GM12878 (cell line): ENCODE results near the gene BTF3. TPM values are rescaled to one million over a fixed set of nuclear protein-coding genes. Genes with fewer than 3 reads are reported as not detected.

Experiments used
- ATAC-seq: fragments of 200-7000 bp; cut with Tn5 transposase; 3 replicates; pipeline ENCODE4 v1.9.1; 2020; ENCODE audit warnings: mild to moderate bottlenecking, moderate library complexity
- BruUV-seq: library from RNA; stranded (reverse); fragments of 400-500 nt; replicated peaks from 2 replicates; lab custom pipeline; 2021; lab: Mats Ljungman, UMichigan
- CTCF ChIA-PET: fragments of 300-600 bp; sonication (Branson Sonifier 250); formaldehyde crosslinking; extraction: SDS; loops from one replicate; lab custom pipeline; 2021; ENCODE audit warnings: inconsistent platforms; lab: Yijun Ruan, JAX
- POLR2A ChIA-PET: fragments of 350-600 bp; formaldehyde crosslinking; extraction: SDS; loops from one replicate; lab custom pipeline; 2021; ENCODE audit warnings: inconsistent platforms; lab: Charles Lee
- RAD21 ChIA-PET: fragments of 300-600 bp; sonication (Branson Sonifier 250); formaldehyde crosslinking; loops from one replicate; lab custom pipeline; 2023; ENCODE audit warnings: antibody characterized with exemption; ENCODE audit not compliant: unreplicated experiment; lab: Charles Lee
- SMC1A ChIA-PET: fragments of 300-600 bp; sonication (Branson Sonifier 250); formaldehyde crosslinking; loops from one replicate; lab custom pipeline; 2023; ENCODE audit not compliant: unreplicated experiment, uncharacterized antibody; lab: Charles Lee
- DNase-seq: peaks from one replicate; pipeline ENCODE4 v3.0.0-alpha.2; 2011; ENCODE audit warnings: low read depth, low spot score
- FAIRE-seq: peaks from 3 replicates; lab custom pipeline; 2011; peaks lifted over from hg19 to GRCh38; lab: Jason Lieb, UNC
- H2AFZ ChIP-seq: 2 replicates; pipeline ENCODE4 v1.6.0; 2011; ENCODE audit warnings: low read depth, low read length, control low read depth; ENCODE audit not compliant: control insufficient read depth
- H3K27ac ChIP-seq: 2 replicates; pipeline ENCODE4 v1.5.1; 2011; ENCODE audit warnings: control low read depth; ENCODE audit not compliant: control insufficient read depth, insufficient read depth
- H3K27me3 ChIP-seq, 2 experiments: replicated peaks in 1 of 2; 2 replicates each; pipeline versions ENCODE4 v1.6.0 to v1.6.1; 2011; ENCODE audit warnings: low read length in 1 of 2; ENCODE audit not compliant: control insufficient read depth in 2 of 2, insufficient read depth in 2 of 2
- H3K36me3 ChIP-seq, 2 experiments: 2 replicates each; pipeline ENCODE4 v1.5.1; 2011; ENCODE audit warnings: low read length in 1 of 2; ENCODE audit not compliant: control insufficient read depth in 2 of 2, insufficient read depth in 2 of 2
- H3K4me1 ChIP-seq: 2 replicates; pipeline ENCODE4 v1.6.1; 2011; ENCODE audit warnings: mild to moderate bottlenecking, low read length, moderate library complexity, mixed read lengths; ENCODE audit not compliant: control insufficient read depth, insufficient read depth
- H3K4me2 ChIP-seq: 2 replicates; pipeline ENCODE4 v1.6.0; 2011; ENCODE audit warnings: control low read depth; ENCODE audit not compliant: control insufficient read depth, insufficient read depth
- H3K4me3 ChIP-seq: fragments of 200-600 bp; sonication (generic); 2 replicates; pipeline ENCODE4 v1.5.1; 2016
- H3K79me2 ChIP-seq: 2 replicates; pipeline ENCODE4 v1.6.0; 2011; ENCODE audit warnings: low read length; ENCODE audit not compliant: control insufficient read depth, insufficient read depth
- H3K9ac ChIP-seq: 2 replicates; pipeline ENCODE4 v1.8.0; 2011; ENCODE audit warnings: low read length, control low read depth, mixed read lengths; ENCODE audit not compliant: control insufficient read depth, insufficient read depth
- H3K9me3 ChIP-seq: replicated peaks from 3 replicates; pipeline ENCODE4 v1.5.1; 2011; ENCODE audit warnings: mild to moderate bottlenecking, low read length; ENCODE audit not compliant: control insufficient read depth, insufficient read depth
- H4K20me1 ChIP-seq: 2 replicates; pipeline ENCODE4 v1.6.0; 2011; ENCODE audit not compliant: control insufficient read depth, insufficient read depth
- EZH2 ChIP-seq: IDR thresholded peaks from 2 replicates; pipeline ENCODE4 v1.6.1; 2012; ENCODE audit warnings: low read depth, mild to moderate bottlenecking, control low read depth, inconsistent platforms, low read length, borderline replicate concordance; ENCODE audit not compliant: control insufficient read depth
- HCFC1 ChIP-seq: fragments of 150-350 bp; IDR thresholded peaks from 2 replicates; pipeline ENCODE4 v1.6.1; 2014; ENCODE audit warnings: low read length
- NBN ChIP-seq: fragments of 450-650 bp; IDR thresholded peaks from 2 replicates; pipeline ENCODE4 v1.6.1; 2016
- SREBF1 ChIP-seq: IDR thresholded peaks from 2 replicates; pipeline ENCODE4 v1.6.1; 2012; ENCODE audit warnings: mild to moderate bottlenecking, low read length
- STAT3 ChIP-seq: IDR thresholded peaks from 2 replicates; pipeline ENCODE4 v1.6.1; 2011; ENCODE audit warnings: low read depth, low read length, improper control_type of control experiment
- TCF12 ChIP-seq: IDR thresholded peaks from 2 replicates; pipeline ENCODE4 v1.6.1; 2011; ENCODE audit warnings: low read depth, mild to moderate bottlenecking, low read length
- WGBS: methylation state at CpG from one replicate; pipeline ENCODE4 v1.1.6; 2016; ENCODE audit warnings: low lambda C conversion rate; ENCODE audit not compliant: insufficient replicate concordance, insufficient coverage; ENCODE audit errors: missing lambda C conversion rate; 5-methylcytosine and 5-hydroxymethylcytosine counted together
- in situ Hi-C: fragments of 300-500 bp; cut with MboI; formaldehyde crosslinking; loops from 9 replicates; pipeline ENCODE4 v1.14.3; 2018; ENCODE audit warnings: mixed read lengths
- intact Hi-C: fragments of 100-400 bp; cut with micrococcal nuclease; formaldehyde crosslinking; loops from one replicate; pipeline ENCODE4 v1.14.2; 2022; ENCODE audit not compliant: unreplicated experiment
- polyA plus RNA-seq, 11 experiments: library from polyadenylated mRNA; depleted of rRNA in 4 of 11; unstranded in 6 of 11; stranded (reverse) in 5 of 11; fragments of >200 nt; fragmentation: Nextera tagmentation in 4 of 11; fragmentation: Illumina TruSeq in 1 of 11; extraction: Ambion mirVana in 4 of 11; extraction: Trizol in 1 of 11; gene quantifications; 1 replicate in 1 of 11; 2 replicates in 10 of 11; pipeline versions ENCODE4 v1.2.1 to v1.2.3, GENCODE V29; 2011 to 2016; ENCODE audit warnings: inconsistent platforms in 2 of 11, missing spikeins in 2 of 11, low read depth in 1 of 11
- total RNA-seq, 4 experiments: library from RNA; depleted of rRNA in 3 of 4; stranded (reverse); fragments of >200 nt in 3 of 4; fragmentation: Illumina TruSeq in 1 of 4; extraction: Trizol in 1 of 4; gene quantifications; 2 replicates each; pipeline versions ENCODE4 v1.2.1 to v1.2.3, GENCODE V29; 2013 to 2021
- TF ChIP-seq, protein P1 (sequence below): fragments of 450-650 bp; IDR thresholded peaks from 2 replicates; pipeline ENCODE4 v1.6.1; 2017; ENCODE audit warnings: antibody characterized with exemption, mild to moderate bottlenecking, moderate library complexity
- TF ChIP-seq, protein P2 (sequence below): IDR thresholded peaks from 2 replicates; pipeline ENCODE4 v1.6.1; 2011; ENCODE audit warnings: low read depth, low read length, improper control_type of control experiment, borderline replicate concordance

Gene BTF3
- total and polyA plus RNA-seq, 10 of the 15 experiments (the other 5 are each of a cell fraction or from before 2014, with no cell fraction given) = 492 to 1,650 (median 904) TPM

DNA sequence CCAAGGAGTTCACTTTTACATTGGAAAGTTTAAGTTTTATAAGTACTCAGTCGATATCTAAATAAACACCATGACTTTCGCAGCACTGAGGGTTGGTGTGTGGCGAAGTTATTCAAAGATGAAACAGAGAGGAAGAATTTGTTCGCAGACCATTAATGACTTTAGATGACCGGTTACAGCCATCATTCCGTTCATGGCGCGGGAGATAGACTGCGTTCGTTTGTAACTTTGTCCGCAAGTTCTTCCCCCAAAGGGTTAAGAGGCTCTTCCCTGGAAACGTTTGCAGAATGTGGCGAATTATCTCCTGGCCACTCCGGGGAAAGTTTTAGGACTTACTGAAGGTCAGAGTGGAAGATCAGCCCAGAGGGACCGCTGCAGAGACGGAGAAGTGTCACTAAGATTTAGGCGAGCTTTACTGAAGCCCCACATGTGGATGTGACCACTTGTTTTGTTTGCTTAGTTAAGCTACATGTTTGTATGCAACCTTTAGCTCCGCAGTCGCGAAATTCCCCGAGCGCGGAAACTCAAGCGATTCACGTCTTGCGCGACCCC, 47.5 kb upstream of the BTF3 start:
- ATAC-seq (no peak), DNase-seq (no peak)
- no peak overlapping the region for H3K4me3 ChIP-seq
- no peaks in the 10 kb centered on the region for H3K36me3 ChIP-seq
- peaks cover 6 to 34% of the 10 kb centered on the region in 2 experiments for H3K27me3 ChIP-seq
- CTCF ChIA-PET = interaction anchor here (0.6 to 1.4 kb wide), 11 partner anchors 21 to 368 kb away, joined by 3 to 8 read pairs (median 3); no protein-coding TSS in a partner anchor
- POLR2A ChIA-PET = no interaction called here
- TF ChIP-seq, protein P1, sequence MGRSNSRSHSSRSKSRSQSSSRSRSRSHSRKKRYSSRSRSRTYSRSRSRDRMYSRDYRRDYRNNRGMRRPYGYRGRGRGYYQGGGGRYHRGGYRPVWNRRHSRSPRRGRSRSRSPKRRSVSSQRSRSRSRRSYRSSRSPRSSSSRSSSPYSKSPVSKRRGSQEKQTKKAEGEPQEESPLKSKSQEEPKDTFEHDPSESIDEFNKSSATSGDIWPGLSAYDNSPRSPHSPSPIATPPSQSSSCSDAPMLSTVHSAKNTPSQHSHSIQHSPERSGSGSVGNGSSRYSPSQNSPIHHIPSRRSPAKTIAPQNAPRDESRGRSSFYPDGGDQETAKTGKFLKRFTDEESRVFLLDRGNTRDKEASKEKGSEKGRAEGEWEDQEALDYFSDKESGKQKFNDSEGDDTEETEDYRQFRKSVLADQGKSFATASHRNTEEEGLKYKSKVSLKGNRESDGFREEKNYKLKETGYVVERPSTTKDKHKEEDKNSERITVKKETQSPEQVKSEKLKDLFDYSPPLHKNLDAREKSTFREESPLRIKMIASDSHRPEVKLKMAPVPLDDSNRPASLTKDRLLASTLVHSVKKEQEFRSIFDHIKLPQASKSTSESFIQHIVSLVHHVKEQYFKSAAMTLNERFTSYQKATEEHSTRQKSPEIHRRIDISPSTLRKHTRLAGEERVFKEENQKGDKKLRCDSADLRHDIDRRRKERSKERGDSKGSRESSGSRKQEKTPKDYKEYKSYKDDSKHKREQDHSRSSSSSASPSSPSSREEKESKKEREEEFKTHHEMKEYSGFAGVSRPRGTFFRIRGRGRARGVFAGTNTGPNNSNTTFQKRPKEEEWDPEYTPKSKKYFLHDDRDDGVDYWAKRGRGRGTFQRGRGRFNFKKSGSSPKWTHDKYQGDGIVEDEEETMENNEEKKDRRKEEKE = no peak
- TF ChIP-seq STAT3 (no peak), TCF12 (no peak), SREBF1 (no peak), HCFC1 (no peak), EZH2 (no peak), NBN (no peak)
- TF ChIP-seq, protein P2, sequence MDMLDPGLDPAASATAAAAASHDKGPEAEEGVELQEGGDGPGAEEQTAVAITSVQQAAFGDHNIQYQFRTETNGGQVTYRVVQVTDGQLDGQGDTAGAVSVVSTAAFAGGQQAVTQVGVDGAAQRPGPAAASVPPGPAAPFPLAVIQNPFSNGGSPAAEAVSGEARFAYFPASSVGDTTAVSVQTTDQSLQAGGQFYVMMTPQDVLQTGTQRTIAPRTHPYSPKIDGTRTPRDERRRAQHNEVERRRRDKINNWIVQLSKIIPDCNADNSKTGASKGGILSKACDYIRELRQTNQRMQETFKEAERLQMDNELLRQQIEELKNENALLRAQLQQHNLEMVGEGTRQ = no peak
- TF ChIP-seq, all 136 proteins: peak for 0
- no peak overlapping the region for H3K9ac ChIP-seq
- ChIA-PET RAD21 (interaction anchor here (1.0 to 1.4 kb wide), 2 partner anchors 235 to 368 kb away, joined by 3 to 8 read pairs; no protein-coding TSS in a partner anchor), SMC1A (interaction anchor here (0.7 kb wide), 1 partner anchor 369 kb away, joined by 3 read pairs; no protein-coding TSS in a partner anchor)
- H3K4me1 ChIP-seq = no peaks in the 10 kb centered on the region
- H3K79me2 ChIP-seq = no peaks in the 10 kb centered on the region
- H4K20me1 ChIP-seq = no peaks in the 10 kb centered on the region
- H3K9me3 ChIP-seq = peaks cover 2% of the 10 kb centered on the region; the same call in 2 of the 3 replicates
- 38% methylated on average over 23 of the region's 27 CpGs for WGBS
- no TSS peak for BruUV-seq
- FAIRE-seq = no peak
- H2AFZ ChIP-seq = no peak overlapping the region
- H3K27ac ChIP-seq = no peak overlapping the region
- intact Hi-C loops = loop anchor here (2.0 to 5.0 kb wide), 4 partner anchors 158 to 493 kb away; partner anchors contain the start of gene FCHO2
- in situ Hi-C loops = no loop called here
- H3K4me2 ChIP-seq = no peak overlapping the region
